ENCODE data around the gene IPO11. TPM values are rescaled to one million over a fixed set of nuclear protein-coding genes. Genes with fewer than 3 reads are reported as not detected.
"Not testable (repeated sequence)": the region's sequence is repeated elsewhere in the genome, so short reads cannot be mapped to it uniquely, and the experiment has no call there.

The IPO11 gene
- total RNA-seq, 1 donor from 2014 or later = 29.9 TPM

GRCh38 chr5:62550103-62550502 lies 137.5 kb downstream of the IPO11 start:
- intact Hi-C loops (cut with DNase I) = no loop called here
- no peak for DNase-seq
- ATAC-seq (ENCODE audit: poor library complexity) = no peak

GRCh38 chr5:62555930-62556329 lies 143.4 kb downstream of the IPO11 start:
- no peak for ATAC-seq (ENCODE audit: poor library complexity)
- no peak for DNase-seq
- intact Hi-C loops (cut with DNase I) = no loop called here

GRCh38 chr5:62558941-62559340 lies 146.4 kb downstream of the IPO11 start:
- DNase-seq (no peak), ATAC-seq (ENCODE audit: poor library complexity) (no peak)
- intact Hi-C loops (cut with DNase I) = no loop called here

- ATAC-seq (ENCODE audit: poor library complexity) (no peak), DNase-seq (no peak)
- intact Hi-C loops (cut with DNase I) = no loop called here
Observed at GRCh38 chr5:62560786-62561185, 148.2 kb downstream of the IPO11 start.

DNA sequence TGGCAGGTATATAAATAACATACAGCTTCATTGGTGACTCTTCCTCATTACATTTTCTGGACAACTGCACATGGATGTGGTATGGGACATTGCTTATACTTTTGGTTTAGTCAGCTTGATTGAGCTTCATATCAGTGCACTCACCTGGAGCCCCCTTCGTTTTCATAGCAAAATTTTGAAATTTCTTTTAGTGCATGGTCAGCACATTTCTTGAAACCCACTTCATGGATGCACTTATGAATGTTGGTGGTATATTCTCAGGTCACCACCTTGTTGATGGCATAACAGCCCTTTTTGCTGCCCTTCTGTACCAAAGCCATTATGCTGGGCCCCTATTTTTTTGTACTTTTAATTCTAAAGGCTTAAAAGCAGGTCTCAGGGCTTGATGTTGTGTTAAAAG lies 149.3 kb downstream of the IPO11 start:
- intact Hi-C loops (cut with DNase I) = no loop called here

DNA sequence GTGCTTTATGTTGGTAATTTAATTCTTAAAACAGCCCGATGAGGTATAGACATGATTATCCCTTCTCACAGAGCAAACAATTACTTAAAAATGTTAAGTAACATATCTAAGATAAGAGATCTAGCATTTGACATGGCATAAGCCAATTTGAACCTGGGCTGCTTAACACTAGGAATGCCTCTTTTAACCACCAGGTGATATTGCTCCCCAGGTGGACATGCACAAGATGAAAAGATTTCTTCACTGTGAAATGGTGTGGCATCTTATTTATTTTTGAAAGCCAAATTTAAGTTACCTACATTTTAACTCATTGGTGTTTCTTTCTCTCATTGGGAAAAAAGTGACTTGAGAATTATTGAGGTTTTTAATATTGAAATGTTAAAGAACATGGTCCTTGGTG lies 150.3 kb downstream of the IPO11 start:
- intact Hi-C loops (cut with DNase I) = no loop called here
- ATAC-seq (ENCODE audit: poor library complexity) (no peak), DNase-seq (no peak)

More for the DNA sequence above, 149.3 kb downstream of the IPO11 start:
- no peak for DNase-seq
- no peak for ATAC-seq (ENCODE audit: poor library complexity)

GRCh38 chr5:62564101-62564500 lies 151.5 kb downstream of the IPO11 start:
- intact Hi-C loops (cut with DNase I) = no loop called here
- DNase-seq (no peak), ATAC-seq (ENCODE audit: poor library complexity) (no peak)

DNA sequence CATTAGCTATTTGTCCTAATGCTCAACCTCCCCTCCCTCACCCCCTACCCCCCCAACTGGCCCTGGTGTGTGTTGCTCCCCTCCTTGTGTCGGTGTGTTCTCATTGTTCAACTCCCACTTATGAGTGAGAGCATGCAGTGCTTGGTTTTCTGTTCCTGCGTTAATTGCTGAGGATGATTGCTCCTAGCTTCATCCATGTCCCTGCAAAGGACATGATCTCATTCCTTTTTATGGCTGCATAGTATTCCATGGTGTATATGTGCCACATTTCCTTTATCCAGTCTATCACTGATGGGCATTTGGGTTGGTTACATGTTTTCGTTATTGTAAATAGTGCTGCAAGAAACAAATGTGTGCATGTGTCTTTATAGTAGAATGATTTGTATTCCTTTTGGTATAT lies 153.2 kb downstream of the IPO11 start:
- DNase-seq; intact Hi-C loops (cut with DNase I); ATAC-seq (ENCODE audit: poor library complexity): not testable (repeated sequence)

DNA sequence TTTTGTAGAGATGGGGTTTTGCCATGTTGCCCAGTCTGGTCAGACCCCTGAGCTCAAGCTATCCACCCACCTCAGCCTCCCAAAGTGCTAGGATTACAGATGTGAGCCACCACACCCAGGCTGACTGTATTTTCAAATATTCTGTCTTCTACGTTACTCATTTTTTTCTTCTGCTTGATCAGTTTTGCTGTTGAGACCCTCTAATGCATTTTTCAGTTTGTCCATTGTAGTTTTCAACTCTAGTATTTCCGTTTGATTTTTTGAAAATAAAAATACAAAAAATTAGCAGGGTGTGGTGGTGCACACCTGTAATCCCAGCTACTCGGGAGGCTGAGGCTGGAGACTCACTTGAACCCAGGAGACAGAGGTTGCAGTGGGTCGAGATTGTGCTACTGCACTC lies 155.6 kb downstream of the IPO11 start:
- no peak for ATAC-seq (ENCODE audit: poor library complexity)
- DNase-seq = no peak
- intact Hi-C loops (cut with DNase I) = no loop called here

DNA sequence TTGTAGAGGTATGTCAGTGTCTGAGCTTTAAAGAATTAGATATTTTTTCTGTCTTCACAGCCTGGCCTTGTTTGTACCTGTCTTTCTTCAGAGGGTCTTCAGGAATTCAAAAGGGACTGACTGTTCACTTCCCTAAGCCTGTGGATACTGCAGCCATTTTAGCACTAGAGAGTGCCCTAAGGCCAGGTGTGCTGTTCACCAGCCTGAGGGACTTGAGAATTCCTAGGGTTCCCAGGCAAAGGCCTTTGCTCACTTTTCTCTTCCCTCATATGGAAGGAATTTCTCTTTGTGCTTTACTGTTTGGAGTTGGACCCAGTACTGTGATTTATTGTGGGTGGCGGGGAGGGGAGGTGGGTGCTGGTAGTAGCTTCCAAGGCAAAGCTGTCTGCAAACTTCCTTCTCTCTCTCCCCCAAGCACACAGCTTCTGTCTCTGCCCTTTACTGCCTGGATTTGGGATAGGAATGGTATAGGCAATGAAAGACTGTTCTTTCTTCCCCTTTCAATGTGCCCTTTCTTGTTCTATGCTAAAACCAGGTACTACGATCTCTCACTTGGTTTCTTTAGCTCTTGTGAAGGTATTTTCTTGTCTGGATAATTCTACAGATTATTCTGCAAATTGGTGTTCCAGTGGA lies 156.4 kb downstream of the IPO11 start:
- no peak for ATAC-seq (ENCODE audit: poor library complexity)
- intact Hi-C loops (cut with DNase I) = no loop called here
- DNase-seq = no peak

DNA sequence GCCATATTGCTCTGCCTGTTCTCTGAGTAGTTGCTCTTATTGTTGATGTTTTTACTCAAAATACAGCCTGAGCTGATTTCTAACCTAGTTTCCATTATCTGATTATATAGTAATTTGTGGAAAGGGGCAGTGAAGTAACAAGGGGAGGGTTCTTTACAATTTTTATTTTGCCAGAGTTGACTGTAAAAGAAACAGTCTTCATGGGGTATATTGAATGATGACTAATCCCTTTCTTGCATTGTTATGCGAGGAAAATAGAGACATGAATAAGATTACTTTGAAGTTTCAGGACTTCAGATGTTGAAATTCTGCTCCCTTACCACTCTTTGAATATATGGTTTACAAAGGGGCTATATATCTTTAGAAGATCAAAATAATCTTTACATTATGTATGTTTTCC lies 156.9 kb downstream of the IPO11 start:
- ATAC-seq (ENCODE audit: poor library complexity) (no peak), DNase-seq (no peak)
- intact Hi-C loops (cut with DNase I) = no loop called here

- intact Hi-C loops (cut with DNase I) = no loop called here
- no peak for DNase-seq
- no peak for ATAC-seq (ENCODE audit: poor library complexity)
Observed at GRCh38 chr5:62572918-62573514, 160.5 kb downstream of the IPO11 start.

DNA sequence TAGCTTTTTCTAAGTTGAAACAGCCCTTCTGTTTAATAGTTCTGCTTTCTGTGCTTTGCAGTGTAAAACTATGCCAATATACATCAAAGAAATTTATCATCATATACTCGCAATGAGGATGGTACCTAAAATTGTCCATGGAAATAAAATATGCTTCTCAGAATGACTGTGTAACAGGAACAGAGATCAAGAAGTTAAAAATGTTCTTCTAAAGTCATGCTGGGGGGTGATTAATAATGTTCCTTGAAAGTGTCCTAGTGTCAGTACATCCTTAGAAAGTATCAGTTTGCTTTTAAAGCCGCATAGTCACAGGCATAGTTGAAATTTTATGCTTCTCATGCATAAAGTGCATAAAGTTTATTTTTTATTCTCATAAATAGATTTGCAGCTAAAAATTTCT lies 162.0 kb downstream of the IPO11 start:
- intact Hi-C loops (cut with DNase I) = no loop called here
- DNase-seq (no peak), ATAC-seq (ENCODE audit: poor library complexity) (no peak)

DNA sequence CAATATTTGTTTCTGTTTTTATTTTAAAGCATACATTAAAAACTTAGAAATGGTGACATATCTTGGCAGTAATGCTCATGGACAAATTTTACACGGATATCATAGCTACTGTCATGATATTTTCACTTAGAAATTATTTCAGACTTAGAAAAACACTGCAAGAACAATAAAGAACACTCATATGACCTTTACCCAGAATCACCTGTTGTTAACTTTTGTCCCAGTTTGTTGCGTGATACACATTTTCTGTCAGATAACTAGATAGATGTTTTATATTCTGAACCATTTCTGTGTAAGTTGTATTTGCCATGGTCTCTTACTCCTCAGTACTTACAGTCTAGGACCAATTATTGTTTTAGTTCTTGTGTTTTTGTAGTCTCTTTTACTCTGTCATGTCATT lies 162.5 kb downstream of the IPO11 start:
- DNase-seq (no peak), ATAC-seq (ENCODE audit: poor library complexity) (no peak)
- intact Hi-C loops (cut with DNase I) = no loop called here

GRCh38 chr5:62575489-62575888 lies 162.9 kb downstream of the IPO11 start:
- DNase-seq (no peak), ATAC-seq (ENCODE audit: poor library complexity) (no peak)
- intact Hi-C loops (cut with DNase I) = no loop called here

- intact Hi-C loops (cut with DNase I) = no loop called here
- DNase-seq (no peak), ATAC-seq (ENCODE audit: poor library complexity) (no peak)
Observed at GRCh38 chr5:62576570-62577170, 164.1 kb downstream of the IPO11 start.

DNA sequence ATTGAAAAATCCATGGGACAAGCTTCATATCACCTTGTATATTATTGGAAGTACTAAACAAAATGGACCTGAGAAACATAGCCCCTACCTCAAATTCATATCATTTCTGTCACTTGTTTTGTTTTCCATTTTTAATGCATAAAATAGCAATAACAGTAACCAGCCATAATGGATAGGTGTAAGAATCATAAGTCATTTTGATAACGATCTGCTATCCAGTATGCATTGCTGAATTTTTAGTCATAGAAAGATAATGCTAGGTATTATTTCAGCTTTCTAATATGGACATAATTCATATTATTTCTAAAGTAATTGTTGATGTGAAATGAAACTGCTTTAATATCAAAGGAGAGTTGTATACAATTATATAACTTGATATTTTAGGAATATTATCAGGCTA lies 164.9 kb downstream of the IPO11 start:
- intact Hi-C loops (cut with DNase I) = no loop called here

DNA sequence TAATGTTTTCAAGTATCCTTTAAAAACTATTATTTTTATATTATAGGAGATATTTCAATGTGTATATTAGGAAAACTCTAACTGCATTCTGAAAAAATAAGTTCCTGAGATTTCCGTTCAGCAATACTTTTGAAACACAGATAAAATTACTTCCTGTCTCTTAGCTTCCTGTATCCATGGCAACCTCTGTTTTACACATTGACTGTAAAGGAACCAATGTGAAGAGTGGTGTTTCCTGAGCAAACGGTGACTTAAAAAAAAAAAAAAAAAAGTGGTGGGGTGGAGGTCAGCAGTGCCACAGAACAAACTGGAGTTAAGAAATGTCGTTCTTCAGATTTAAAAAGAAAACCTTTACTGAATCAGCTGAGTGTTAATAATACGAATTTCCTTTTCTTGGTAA lies 166.0 kb downstream of the IPO11 start, which contains the start of gene LRRC70:
LRRC70 (plus strand) TSS at position 280 of the 400 bp plus-strand sequence. CDS start 620 bp downstream, outside the sequence.
- ATAC-seq (ENCODE audit: poor library complexity) (no peak), DNase-seq (no peak)
- intact Hi-C loops (cut with DNase I) = no loop called here

More for the DNA sequence above, 164.9 kb downstream of the IPO11 start:
- no peak for ATAC-seq (ENCODE audit: poor library complexity)
- no peak for DNase-seq

DNA sequence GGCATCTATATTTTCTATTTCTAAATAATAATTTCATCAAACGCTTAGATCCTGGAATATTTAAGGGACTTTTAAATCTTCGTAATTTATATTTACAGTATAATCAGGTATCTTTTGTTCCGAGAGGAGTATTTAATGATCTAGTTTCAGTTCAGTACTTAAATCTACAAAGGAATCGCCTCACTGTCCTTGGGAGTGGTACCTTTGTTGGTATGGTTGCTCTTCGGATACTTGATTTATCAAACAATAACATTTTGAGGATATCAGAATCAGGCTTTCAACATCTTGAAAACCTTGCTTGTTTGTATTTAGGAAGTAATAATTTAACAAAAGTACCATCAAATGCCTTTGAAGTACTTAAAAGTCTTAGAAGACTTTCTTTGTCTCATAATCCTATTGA lies 167.2 kb downstream of the IPO11 start:
- no peak for ATAC-seq (ENCODE audit: poor library complexity)
- intact Hi-C loops (cut with DNase I) = no loop called here
- DNase-seq = no peak

DNA sequence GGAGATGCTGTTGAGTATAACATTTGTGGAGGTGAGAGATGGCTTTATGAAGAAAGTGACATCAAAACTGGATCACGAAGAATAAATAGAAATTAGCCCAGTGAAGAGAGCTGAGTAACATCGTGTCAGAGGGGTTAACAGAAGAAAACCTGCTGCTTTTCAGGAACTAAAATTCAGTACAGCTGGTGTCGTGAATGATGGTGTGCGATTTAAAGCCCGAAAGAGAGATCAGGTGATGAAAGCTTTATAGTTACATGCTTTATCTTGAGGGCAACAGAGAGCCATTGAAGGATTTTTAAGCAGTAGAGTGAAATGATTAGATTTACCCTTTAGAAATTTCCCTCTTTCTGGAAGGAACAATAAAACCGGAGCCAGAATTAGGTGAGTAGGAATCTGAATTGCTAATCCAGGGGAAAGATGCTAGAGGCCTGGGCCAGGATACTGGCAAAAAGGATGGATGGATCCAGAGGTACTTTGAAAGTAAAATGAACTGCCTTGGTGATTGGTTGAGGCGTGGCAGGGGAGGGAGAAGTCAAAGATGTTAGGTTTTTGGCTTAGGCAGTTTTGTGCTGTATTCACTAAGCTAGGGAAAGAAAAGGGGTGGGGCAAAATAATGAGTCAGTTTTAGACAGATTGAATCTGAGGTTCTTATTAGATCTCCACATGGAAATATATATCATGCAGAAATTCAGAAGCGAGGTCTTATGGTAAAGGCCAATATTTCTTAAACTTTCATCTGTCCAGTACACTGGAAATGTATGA lies 169.5 kb downstream of the IPO11 start:
- DNase-seq = no peak
- no peak for ATAC-seq (ENCODE audit: poor library complexity)
- intact Hi-C loops (cut with DNase I) = no loop called here

All from Right ventricle myocardium superior (tissue), 1 donor.